K562 (cell line): Measurements from ENCODE around the gene UQCRFS1. TPM values are rescaled to one million over a fixed set of nuclear protein-coding genes. Genes with fewer than 3 reads are reported as not detected.

ENCODE experiments used
- ATAC-seq: fragments of 200-7000 bp; cut with Tn5 transposase; 3 replicates; pipeline ENCODE4 v1.9.1; 2020; ENCODE audit warnings: moderate library complexity
- BruUV-seq: library from RNA; stranded (reverse); fragments of 400-500 nt; replicated peaks from 2 replicates; lab custom pipeline; 2021; lab: Mats Ljungman, UMichigan
- CTCF ChIA-PET: fragments of 300-600 bp; formaldehyde crosslinking; extraction: SDS; loops from one replicate; lab custom pipeline; 2021; ENCODE audit warnings: low intra/inter-chr PET ratio; lab: Yijun Ruan, JAX
- POLR2A ChIA-PET: fragments of 300-600, 350-650 bp; sonication (Branson Sonifier 250); formaldehyde crosslinking; extraction: SDS; loops from one replicate; lab custom pipeline; 2021; ENCODE audit warnings: antibody characterized with exemption, inconsistent platforms; lab: Yijun Ruan, JAX
- DNase-seq, 4 experiments: peaks; one replicate each; pipeline versions ENCODE4 v3.0.0 to v3.0.0-alpha.2; 2011 to 2018; ENCODE audit warnings: low spot score in 3 of 4, mixed read lengths in 3 of 4; ENCODE audit errors: extremely low read depth in 1 of 4
- FAIRE-seq: peaks from 2 replicates; lab custom pipeline; 2011; peaks lifted over from hg19 to GRCh38; lab: Jason Lieb, UNC
- H2AFZ ChIP-seq: 2 replicates; pipeline ENCODE4 v1.6.0; 2011; ENCODE audit warnings: low read depth, low read length, control low read depth, inconsistent platforms
- H3K27ac ChIP-seq: fragments of 200-600 bp; 3 replicates; pipeline ENCODE4 v1.8.0; 2011; ENCODE audit warnings: low read depth, mild to moderate bottlenecking, control low read depth, inconsistent platforms, low read length, moderate library complexity, mixed read lengths; ENCODE audit errors: extremely low read depth
- H3K27me3 ChIP-seq, 2 experiments: fragments of 300-600 bp in 1 of 2; 2 replicates in 1 of 2; 3 replicates in 1 of 2; pipeline versions ENCODE4 v1.6.0 to v1.8.0; 2011; ENCODE audit warnings: inconsistent platforms in 2 of 2, low read length in 2 of 2, mild to moderate bottlenecking in 1 of 2, mixed read lengths in 1 of 2, moderate library complexity in 1 of 2; ENCODE audit not compliant: control insufficient read depth in 2 of 2, insufficient read depth in 2 of 2
- H3K36me3 ChIP-seq: fragments of 300-600 bp; 3 replicates; pipeline ENCODE4 v1.8.0; 2011; ENCODE audit warnings: mild to moderate bottlenecking, low read length, inconsistent platforms; ENCODE audit not compliant: control insufficient read depth, insufficient read depth
- H3K4me1 ChIP-seq, 2 experiments: fragments of 200-600 bp in 1 of 2; replicated peaks in 1 of 2; 2 replicates in 1 of 2; 3 replicates in 1 of 2; pipeline versions ENCODE4 v1.5.1 to v1.8.0; 2011; ENCODE audit warnings: inconsistent platforms in 2 of 2, low read length in 2 of 2, mild to moderate bottlenecking in 1 of 2, mixed read lengths in 1 of 2, moderate library complexity in 1 of 2; ENCODE audit not compliant: control insufficient read depth in 2 of 2, insufficient read depth in 2 of 2
- H3K4me2 ChIP-seq: 2 replicates; pipeline ENCODE4 v1.6.1; 2011; ENCODE audit warnings: low read length, control low read depth, inconsistent platforms, mixed read lengths; ENCODE audit not compliant: insufficient read depth
- H3K4me3 ChIP-seq: fragments of 200-600 bp; sonication (generic), shearing (Covaris generic); 2 replicates; pipeline ENCODE4 v1.5.1; 2016; ENCODE audit warnings: control low read depth, inconsistent platforms
- H3K79me2 ChIP-seq: fragments of 200-600 bp; 3 replicates; pipeline ENCODE4 v1.8.0; 2011; ENCODE audit warnings: low read length, inconsistent platforms; ENCODE audit not compliant: control insufficient read depth, insufficient read depth
- H3K9ac ChIP-seq, 2 experiments: 2 replicates each; pipeline versions ENCODE4 v1.6.0 to v1.6.1; 2011; ENCODE audit warnings: low read depth in 2 of 2, low read length in 2 of 2, control low read depth in 1 of 2, inconsistent platforms in 1 of 2, mild to moderate bottlenecking in 1 of 2, mixed read lengths in 1 of 2; ENCODE audit not compliant: insufficient read depth in 1 of 2
- H3K9me1 ChIP-seq: one replicate; pipeline ENCODE4 v1.6.0; 2011; ENCODE audit warnings: inconsistent platforms, mild to moderate bottlenecking, low read length, moderate library complexity; ENCODE audit not compliant: control insufficient read depth, insufficient read depth
- H3K9me3 ChIP-seq: replicated peaks from 2 replicates; pipeline ENCODE4 v1.5.1; 2011; ENCODE audit warnings: low read depth, low read length, inconsistent platforms; ENCODE audit not compliant: control insufficient read depth, insufficient read depth
- H4K20me1 ChIP-seq: replicated peaks from 2 replicates; pipeline ENCODE4 v1.6.1; 2011; ENCODE audit warnings: low read length, inconsistent platforms, mixed read lengths; ENCODE audit not compliant: control insufficient read depth, insufficient read depth
- BHLHE40 ChIP-seq: IDR thresholded peaks from 2 replicates; pipeline ENCODE4 v1.6.1; 2011; ENCODE audit warnings: low read length, improper control_type of control experiment
- CBFA2T2 ChIP-seq: fragments of 450-650 bp; conservative IDR thresholded peaks from 2 replicates; pipeline ENCODE4 v1.6.1; 2017; ENCODE audit warnings: mild to moderate bottlenecking
- EHMT2 ChIP-seq: fragments of 450-650 bp; IDR thresholded peaks from 2 replicates; pipeline ENCODE4 v1.6.1; 2018; ENCODE audit warnings: antibody characterized with exemption
- HDGF ChIP-seq: fragments of 450-650 bp; IDR thresholded peaks from 2 replicates; pipeline ENCODE4 v1.6.1; 2016
- MCM5 ChIP-seq: fragments of 450-650 bp; IDR thresholded peaks from 2 replicates; pipeline ENCODE4 v1.6.1; 2016; ENCODE audit warnings: low read depth
- NCOA2 ChIP-seq, 2 experiments: fragments of 450-650 bp; IDR thresholded peaks; 2 replicates each; pipeline ENCODE4 v1.6.1; 2018; ENCODE audit warnings: mild to moderate bottlenecking in 2 of 2, moderate library complexity in 1 of 2; ENCODE audit not compliant: partially characterized antibody in 2 of 2
- TCF7 ChIP-seq: sonication (generic); IDR thresholded peaks from 2 replicates; pipeline ENCODE4 v1.6.1; 2016; ENCODE audit warnings: antibody characterized with exemption, borderline replicate concordance
- ZFPM2 ChIP-seq: fragments of 250-450 bp; sonication (Bioruptor Pico); IDR thresholded peaks from 2 replicates; pipeline ENCODE4 v1.5.1; 2022; ENCODE audit warnings: mild to moderate bottlenecking
- ZNF239 ChIP-seq: fragments of 250-450 bp; sonication (Bioruptor Pico); IDR thresholded peaks from 2 replicates; pipeline ENCODE4 v1.4.0; 2020; ENCODE audit warnings: mild to moderate bottlenecking
- ZNF592 ChIP-seq: fragments of 450-650 bp; IDR thresholded peaks from 2 replicates; pipeline ENCODE4 v1.6.1; 2017; ENCODE audit warnings: antibody characterized with exemption, mild to moderate bottlenecking
- WGBS: fragments of 100-300 bp; shearing (Covaris generic); methylation state at CpG from one replicate; pipeline ENCODE4 v1.1.6; 2016; ENCODE audit warnings: low coverage, mixed read lengths; ENCODE audit not compliant: insufficient coverage; ENCODE audit errors: missing lambda C conversion rate; 5-methylcytosine and 5-hydroxymethylcytosine counted together
- in situ Hi-C: fragments of 300-500 bp; cut with MboI; formaldehyde crosslinking; loops from 4 replicates; pipeline ENCODE4 v1.15.0; 2018; ENCODE audit warnings: inconsistent platforms, mixed read lengths
- intact Hi-C: fragments of 100-400 bp; cut with micrococcal nuclease; formaldehyde crosslinking; loops from 2 replicates; pipeline ENCODE4 v1.14.2; 2022
- polyA plus RNA-seq, 8 experiments: library from polyadenylated mRNA; depleted of rRNA in 4 of 8; stranded (reverse) in 5 of 8; unstranded in 3 of 8; fragments of >200 nt; fragmentation: Nextera tagmentation in 2 of 8; fragmentation: Illumina TruSeq in 1 of 8; extraction: Ambion mirVana in 2 of 8; extraction: Trizol in 1 of 8; gene quantifications; 2 replicates each; pipeline versions ENCODE4 v1.2.1 to v1.2.3, GENCODE V29; 2011 to 2014; ENCODE audit warnings: inconsistent platforms in 1 of 8, missing spikeins in 1 of 8
- total RNA-seq, 7 experiments: library from RNA; depleted of rRNA in 6 of 7; stranded (reverse); fragments of >200 nt in 6 of 7; fragmentation: Illumina TruSeq in 2 of 7; extraction: Trizol in 2 of 7; gene quantifications; 2 replicates each; pipeline versions ENCODE4 v1.2.1 to v1.2.3, GENCODE V29; 2011 to 2021; ENCODE audit warnings: low replicate concordance in 1 of 7

UQCRFS1 gene
- total and polyA plus RNA-seq, 9 of the 15 experiments (the other 6 are each of a cell fraction or from before 2014, with no cell fraction given) = 10.8 to 110 (median 64.7) TPM

GRCh38 chr19:29194658-29195057 lies 18.3 kb downstream of the UQCRFS1 start:
- in situ Hi-C loops (no loop called here), intact Hi-C loops (no loop called here)
- BruUV-seq = no TSS peak
- POLR2A ChIA-PET = no interaction called here
- H3K36me3 ChIP-seq = no peaks in the 10 kb centered on the region
- H3K27ac ChIP-seq = no peak overlapping the region
- no peak for DNase-seq
- no peaks in the 10 kb centered on the region for H3K4me1 ChIP-seq
- whole genome bisulfite sequencing = 0% methylated on average over 2 of the region's 2 CpGs
- no peak overlapping the region for H2AFZ ChIP-seq
- FAIRE-seq = no peak
- H3K4me3 ChIP-seq = no peak overlapping the region
- TF ChIP-seq ZNF239 (CRISPR knock-in tag) (no peak), ZNF592 (no peak), MCM5 (no peak), BHLHE40 (no peak), HDGF (no peak), ZFPM2 (CRISPR knock-in tag) (no peak), NCOA2 (IDR thresholded peaks at IDR 0.05; ENCODE audit: partially characterized antibody in 2 of 2) (no peak), TCF7 (no peak), EHMT2 (no peak), CBFA2T2 (no peak)
- TF ChIP-seq, all 486 proteins: peak for 0
- Histone ChIP-seq H3K9me3 (no peaks in the 10 kb centered on the region; the same call in 1 of the 2 replicates), H3K27me3 (peaks cover 9 to 21% of the 10 kb centered on the region in 2 experiments; a peak in 4 of 5 replicates), H3K4me2 (no peak overlapping the region), H3K9me1 (no peaks in the 10 kb centered on the region), H3K79me2 (no peaks in the 10 kb centered on the region), H4K20me1 (no peaks in the 10 kb centered on the region), H3K9ac (no peak overlapping the region)
- no peak for ATAC-seq
- CTCF ChIA-PET = interaction anchor here (0.9 kb wide), 1 partner anchor 8 kb away, joined by 3 read pairs; no protein-coding TSS in a partner anchor
